Esophagus muscularis mucosa (tissue), 3 donors: ENCODE results near the gene ARG1.

ENCODE experiments used
- POLR2AphosphoS5 ChIP-seq, 2 donors: sonication (generic); formaldehyde crosslinking; IDR thresholded peaks; one replicate each; pipeline ENCODE4 v1.6.1; 2017; ENCODE audit warnings: antibody characterized with exemption in 2 of 2
- TF ChIP-seq, protein P1 (sequence below), 3 experiments: fragments of 200-600 bp in 2 of 3; fragments of 450-650 bp in 1 of 3; sonication (generic) in 2 of 3; IDR thresholded peaks; one replicate each; pipeline ENCODE4 v1.5.1; 2017 to 2019; ENCODE audit warnings: antibody characterized with exemption in 3 of 3, mild to moderate bottlenecking in 2 of 3, moderate library complexity in 1 of 3

DNA sequence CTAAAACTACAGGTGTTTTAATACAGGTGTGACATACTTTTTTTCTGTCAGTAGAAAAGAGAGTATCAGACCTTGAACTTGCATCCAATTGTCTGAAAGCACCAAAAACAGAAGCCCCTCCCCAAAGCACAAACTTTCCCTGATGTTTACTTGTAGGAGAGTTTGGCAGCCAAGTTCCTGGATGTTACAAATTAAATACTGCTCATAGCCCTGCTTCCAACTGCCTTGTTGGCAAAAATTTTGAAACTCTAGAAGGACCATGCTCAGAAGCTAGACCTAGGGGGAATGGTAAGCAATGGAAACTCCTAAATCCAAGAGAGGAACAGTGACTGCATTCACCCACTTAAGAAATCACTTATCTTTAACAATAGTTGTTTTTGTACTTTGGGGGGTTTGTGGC lies 17.0 kb upstream of the ARG1 start:
- no peak for TF ChIP-seq POLR2AphosphoS5 (IDR thresholded peaks at IDR 0.05)
- TF ChIP-seq, protein P1, sequence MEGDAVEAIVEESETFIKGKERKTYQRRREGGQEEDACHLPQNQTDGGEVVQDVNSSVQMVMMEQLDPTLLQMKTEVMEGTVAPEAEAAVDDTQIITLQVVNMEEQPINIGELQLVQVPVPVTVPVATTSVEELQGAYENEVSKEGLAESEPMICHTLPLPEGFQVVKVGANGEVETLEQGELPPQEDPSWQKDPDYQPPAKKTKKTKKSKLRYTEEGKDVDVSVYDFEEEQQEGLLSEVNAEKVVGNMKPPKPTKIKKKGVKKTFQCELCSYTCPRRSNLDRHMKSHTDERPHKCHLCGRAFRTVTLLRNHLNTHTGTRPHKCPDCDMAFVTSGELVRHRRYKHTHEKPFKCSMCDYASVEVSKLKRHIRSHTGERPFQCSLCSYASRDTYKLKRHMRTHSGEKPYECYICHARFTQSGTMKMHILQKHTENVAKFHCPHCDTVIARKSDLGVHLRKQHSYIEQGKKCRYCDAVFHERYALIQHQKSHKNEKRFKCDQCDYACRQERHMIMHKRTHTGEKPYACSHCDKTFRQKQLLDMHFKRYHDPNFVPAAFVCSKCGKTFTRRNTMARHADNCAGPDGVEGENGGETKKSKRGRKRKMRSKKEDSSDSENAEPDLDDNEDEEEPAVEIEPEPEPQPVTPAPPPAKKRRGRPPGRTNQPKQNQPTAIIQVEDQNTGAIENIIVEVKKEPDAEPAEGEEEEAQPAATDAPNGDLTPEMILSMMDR (IDR thresholded peaks at IDR 0.05): no peak
